Keratinocyte (primary cell): ENCODE measurements around the gene LLGL1. TPM values are rescaled to one million over a fixed set of nuclear protein-coding genes. Genes with fewer than 3 reads are reported as not detected.

Source experiments
- DNase-seq: peaks from one replicate; pipeline ENCODE4 v3.0.0-alpha.2; 2011; ENCODE audit warnings: low read depth, missing footprints, low spot score
- FAIRE-seq: peaks from 2 replicates; lab custom pipeline; 2011; peaks lifted over from hg19 to GRCh38; lab: Jason Lieb, UNC
- H2AFZ ChIP-seq: 2 replicates; pipeline ENCODE4 v1.6.0; 2012; ENCODE audit warnings: low read length, control low read depth, inconsistent platforms; ENCODE audit not compliant: control insufficient read depth
- H3K27ac ChIP-seq: 2 replicates; pipeline ENCODE4 v1.5.1; 2011; ENCODE audit warnings: low read length; ENCODE audit not compliant: control insufficient read depth, insufficient read depth
- H3K27me3 ChIP-seq: 3 replicates; pipeline ENCODE4 v1.6.0; 2011; ENCODE audit warnings: low read length; ENCODE audit not compliant: control insufficient read depth, insufficient read depth; ENCODE audit errors: extremely low read depth
- H3K36me3 ChIP-seq, 2 experiments: 2 replicates in 1 of 2; 3 replicates in 1 of 2; pipeline ENCODE4 v1.5.1; 2011; ENCODE audit warnings: low read length in 2 of 2, mild to moderate bottlenecking in 1 of 2; ENCODE audit not compliant: control insufficient read depth in 2 of 2, insufficient read depth in 2 of 2; ENCODE audit errors: extremely low read depth in 1 of 2
- H3K4me1 ChIP-seq: 3 replicates; pipeline ENCODE4 v1.5.1; 2011; ENCODE audit warnings: low read length; ENCODE audit not compliant: control insufficient read depth, insufficient read depth; ENCODE audit errors: extremely low read depth
- H3K4me2 ChIP-seq: 3 replicates; pipeline ENCODE4 v1.6.0; 2011; ENCODE audit warnings: low read depth, low read length; ENCODE audit not compliant: control insufficient read depth, insufficient read depth; ENCODE audit errors: extremely low read depth
- H3K4me3 ChIP-seq, 3 experiments: fragments of 200-600 bp in 1 of 3; sonication (generic) in 1 of 3; 2 replicates in 2 of 3; 3 replicates in 1 of 3; pipeline ENCODE4 v1.5.1; 2011 to 2016; ENCODE audit warnings: low read length in 3 of 3, mild to moderate bottlenecking in 3 of 3, control low read depth in 2 of 3, inconsistent platforms in 1 of 3, low read depth in 1 of 3, mixed read lengths in 1 of 3, mixed run types in 1 of 3, moderate library complexity in 1 of 3; ENCODE audit not compliant: control insufficient read depth in 2 of 3, insufficient read depth in 2 of 3; ENCODE audit errors: extremely low read depth in 1 of 3
- H3K79me2 ChIP-seq: 2 replicates; pipeline ENCODE4 v1.6.0; 2012; ENCODE audit warnings: low read length; ENCODE audit not compliant: control insufficient read depth, insufficient read depth
- H3K9ac ChIP-seq: 3 replicates; pipeline ENCODE4 v1.6.0; 2011; ENCODE audit warnings: low read length; ENCODE audit not compliant: control insufficient read depth, insufficient read depth; ENCODE audit errors: extremely low read depth
- H3K9me1 ChIP-seq: 3 replicates; pipeline ENCODE4 v1.6.0; 2011; ENCODE audit warnings: low read length; ENCODE audit not compliant: control insufficient read depth, insufficient read depth; ENCODE audit errors: extremely low read depth
- H3K9me3 ChIP-seq: 2 replicates; pipeline ENCODE4 v1.5.1; 2012; ENCODE audit warnings: low read depth, low read length; ENCODE audit not compliant: control insufficient read depth
- H4K20me1 ChIP-seq: 3 replicates; pipeline ENCODE4 v1.6.0; 2011; ENCODE audit warnings: low read length; ENCODE audit not compliant: control insufficient read depth, insufficient read depth; ENCODE audit errors: extremely low read depth
- CTCF ChIP-seq, 3 experiments: IDR thresholded peaks in 1 of 3; conservative IDR thresholded peaks in 1 of 3; optimal IDR thresholded peaks in 1 of 3; 2 replicates in 2 of 3; 3 replicates in 1 of 3; pipeline versions ENCODE3 to v1.5.1; 2011; ENCODE audit warnings: low read length in 3 of 3, mild to moderate bottlenecking in 3 of 3, moderate library complexity in 2 of 3, control low read depth in 1 of 3, inconsistent platforms in 1 of 3; ENCODE audit not compliant: insufficient read depth in 2 of 3; ENCODE audit errors: extremely low read depth in 1 of 3
- EZH2 ChIP-seq: IDR thresholded peaks from one replicate; pipeline ENCODE4 v1.6.1; 2012; ENCODE audit warnings: inconsistent platforms, mild to moderate bottlenecking, low read length, moderate library complexity
- dilution Hi-C: fragments of 300-500 bp; cut with MboI; formaldehyde crosslinking; loops from one replicate; pipeline ENCODE4 v1.7.0; 2020; ENCODE audit warnings: low sequenced_read_pairs; ENCODE audit not compliant: extremely low pct_ligation_motif_present
- polyA plus RNA-seq, 5 experiments: library from polyadenylated mRNA; depleted of rRNA in 3 of 5; stranded (reverse) in 3 of 5; stranded (forward) in 1 of 5; unstranded in 1 of 5; fragments of >200 nt; gene quantifications; 1 replicate in 1 of 5; 2 replicates in 3 of 5; 3 replicates in 1 of 5; pipeline versions ENCODE4 v1.2.1 to v1.2.3, GENCODE V29; 2011 to 2012; ENCODE audit warnings: missing spikeins in 2 of 5, low read depth in 1 of 5, low replicate concordance in 1 of 5

The LLGL1 gene
- polyA plus RNA-seq, 1 donor (not counting 4 experiments of a cell fraction or from before 2014, with no cell fraction given): 13.8 TPM

GRCh38 chr17:18281788-18282187 is 56.4 kb downstream of the LLGL1 start:
- peaks cover 28 to 40% of the 10 kb centered on the region in 2 experiments for H3K36me3 ChIP-seq
- no peaks in the 10 kb centered on the region for H4K20me1 ChIP-seq
- no peaks in the 10 kb centered on the region for H3K4me1 ChIP-seq
- TF ChIP-seq CTCF (optimal IDR thresholded peaks at IDR 0.05 in 1 of 3, IDR thresholded peaks at IDR 0.05 in 1 of 3, conservative IDR thresholded peaks at IDR 0.05 in 1 of 3; ENCODE audit: extremely low read depth in 1 of 3, insufficient read depth in 2 of 3, low read length in 3 of 3) (no peak), EZH2 (no peak)
- H3K9me1 ChIP-seq: no peaks in the 10 kb centered on the region
- no peak overlapping the region for H3K27ac ChIP-seq
- H3K9ac ChIP-seq: no peak overlapping the region
- H3K4me2 ChIP-seq: no peak overlapping the region
- FAIRE-seq (no peak), DNase-seq (no peak)
- no peaks in the 10 kb centered on the region for H3K9me3 ChIP-seq
- H3K4me3 ChIP-seq: no peak overlapping the region
- dilution Hi-C loops: no loop called here
- no peak overlapping the region for H2AFZ ChIP-seq
- no peaks in the 10 kb centered on the region for H3K27me3 ChIP-seq
- no peaks in the 10 kb centered on the region for H3K79me2 ChIP-seq

GRCh38 chr17:18285296-18285695 is 59.9 kb downstream of the LLGL1 start:
- Histone ChIP-seq H3K4me3 (no peak overlapping the region), H3K4me2 (no peak overlapping the region), H3K27me3 (no peaks in the 10 kb centered on the region), H3K27ac (no peak overlapping the region), H4K20me1 (no peaks in the 10 kb centered on the region), H3K9me1 (no peaks in the 10 kb centered on the region), H3K79me2 (no peaks in the 10 kb centered on the region), H3K9ac (no peak overlapping the region), H2AFZ (no peak overlapping the region), H3K36me3 (peaks cover 25 to 34% of the 10 kb centered on the region in 2 experiments), H3K9me3 (no peaks in the 10 kb centered on the region), H3K4me1 (no peaks in the 10 kb centered on the region)
- no peak for TF ChIP-seq CTCF (optimal IDR thresholded peaks at IDR 0.05 in 1 of 3, IDR thresholded peaks at IDR 0.05 in 1 of 3, conservative IDR thresholded peaks at IDR 0.05 in 1 of 3; ENCODE audit: extremely low read depth in 1 of 3, insufficient read depth in 2 of 3, low read length in 3 of 3)
- no peak for TF ChIP-seq EZH2
- no peak for DNase-seq
- no peak for FAIRE-seq
- dilution Hi-C loops: no loop called here
